HuH-7.5 (cell line): ENCODE measurements around the gene CCL2.

Experiments
- DNase-seq: peaks from one replicate; pipeline ENCODE4 v3.0.0; 2011; ENCODE audit warnings: low spot score

Gene CCL2

DNA sequence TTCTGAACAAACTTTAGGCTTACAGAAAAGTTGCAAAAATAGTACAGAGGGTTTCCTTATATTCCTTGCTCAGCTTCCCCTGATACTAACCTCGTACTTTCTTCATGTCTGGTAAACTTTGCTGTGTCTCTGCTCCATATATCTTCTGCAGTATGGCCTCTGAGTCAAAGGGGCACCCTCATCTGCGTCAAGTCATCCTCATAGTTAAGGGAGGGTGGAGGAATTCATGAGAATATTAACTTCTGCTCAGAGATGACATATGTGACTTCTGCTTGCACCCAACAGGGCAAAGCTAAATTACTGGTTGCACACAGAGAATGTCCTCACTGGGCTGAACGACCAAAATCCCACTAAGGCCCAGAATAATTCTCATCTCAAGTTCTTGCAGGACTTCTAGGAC, 10.6 kb downstream of the CCL2 start:
- DNase-seq: no peak

DNA sequence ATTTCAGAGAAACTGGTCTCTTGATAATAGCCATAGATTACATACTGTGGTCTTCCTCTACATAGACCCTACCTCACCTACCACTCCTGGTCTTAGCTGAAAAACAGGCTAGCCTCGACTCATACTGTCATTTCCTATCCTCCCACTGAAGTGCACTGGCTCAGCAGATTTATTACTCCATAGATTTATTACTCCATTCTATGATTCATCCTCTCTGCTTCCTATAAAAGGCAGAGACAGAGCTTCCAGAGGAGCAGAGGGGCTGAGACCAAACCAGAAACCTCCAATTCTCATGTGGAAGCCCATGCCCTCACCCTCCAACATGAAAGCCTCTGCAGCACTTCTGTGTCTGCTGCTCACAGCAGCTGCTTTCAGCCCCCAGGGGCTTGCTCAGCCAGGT, 14.9 kb downstream of the CCL2 start, which contains the start of gene CCL7:
TSS of gene CCL7 (plus strand) at position 253 of the 400 bp plus-strand sequence. CDS start at position 323, 70 bp downstream.
- no peak for DNase-seq

GRCh38 chr17:34275881-34276280, 20.8 kb downstream of the CCL2 start:
- no peak for DNase-seq

GRCh38 chr17:34276826-34277225, 21.7 kb downstream of the CCL2 start:
- DNase-seq: no peak

- DNase-seq: no peak
These were observed 28.5 kb downstream of the CCL2 start for GRCh38 chr17:34283571-34283970.

DNA sequence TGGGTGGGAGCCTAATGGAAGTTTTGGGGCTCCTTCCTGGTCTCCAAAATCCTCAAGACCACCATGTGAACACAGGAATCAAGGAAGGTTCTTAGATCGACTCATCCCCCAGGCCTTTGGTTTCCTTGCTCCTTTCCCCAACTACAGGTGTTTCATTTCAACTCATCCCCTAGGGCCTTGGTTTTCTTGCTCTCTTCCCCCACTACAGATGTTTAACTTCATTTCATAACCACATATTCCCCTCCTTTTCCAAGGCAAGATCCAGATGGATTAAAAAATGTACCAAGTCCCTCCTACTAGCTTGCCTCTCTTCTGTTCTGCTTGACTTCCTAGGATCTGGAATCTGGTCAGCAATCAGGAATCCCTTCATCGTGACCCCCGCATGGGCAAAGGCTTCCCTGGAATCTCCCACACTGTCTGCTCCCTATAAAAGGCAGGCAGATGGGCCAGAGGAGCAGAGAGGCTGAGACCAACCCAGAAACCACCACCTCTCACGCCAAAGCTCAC, 30.3 kb downstream of the CCL2 start, which contains the start of gene CCL11:
TSS of gene CCL11 (plus strand) at position 457 of the 507 bp plus-strand sequence. CDS start 67 bp downstream, outside the sequence.
- DNase-seq: no peak

DNA sequence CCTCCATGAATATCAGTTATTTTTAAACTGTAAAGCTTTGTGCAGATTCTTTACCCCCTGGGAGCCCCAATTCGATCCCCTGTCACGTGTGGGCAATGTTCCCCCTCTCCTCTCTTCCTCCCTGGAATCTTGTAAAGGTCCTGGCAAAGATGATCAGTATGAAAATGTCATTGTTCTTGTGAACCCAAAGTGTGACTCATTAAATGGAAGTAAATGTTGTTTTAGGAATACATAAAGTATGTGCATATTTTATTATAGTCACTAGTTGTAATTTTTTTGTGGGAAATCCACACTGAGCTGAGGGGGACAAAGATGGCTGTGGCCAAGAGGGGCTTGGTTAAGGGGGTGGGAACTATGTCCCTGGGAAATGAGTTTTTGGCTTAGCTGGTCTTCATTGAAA, 32.8 kb downstream of the CCL2 start:
- no peak for DNase-seq

DNA sequence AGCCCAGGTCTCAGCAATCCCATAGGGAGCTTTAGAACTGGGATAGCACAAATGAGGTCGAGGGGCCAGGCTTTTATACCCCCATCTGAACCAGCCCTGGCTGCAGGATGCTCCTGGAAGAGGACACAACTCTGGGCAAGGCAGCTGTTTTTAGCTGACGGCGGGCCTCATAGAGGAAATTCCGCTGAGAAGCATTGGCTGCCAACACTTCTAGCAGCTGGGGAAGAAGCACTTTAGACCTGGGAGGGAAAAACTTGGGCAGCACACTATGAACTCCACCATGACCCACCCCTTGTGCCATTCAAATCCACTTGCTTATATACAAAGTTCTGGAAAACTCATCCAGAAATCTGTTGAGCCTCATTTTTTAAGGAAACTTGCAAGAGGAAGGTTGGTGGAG, 35.5 kb downstream of the CCL2 start:
- DNase-seq: no peak

GRCh38 chr17:34291721-34292348, 36.8 kb downstream of the CCL2 start:
- DNase-seq: no peak

- DNase-seq: no peak
These were observed 43.9 kb downstream of the CCL2 start for GRCh38 chr17:34299027-34299426.

DNA sequence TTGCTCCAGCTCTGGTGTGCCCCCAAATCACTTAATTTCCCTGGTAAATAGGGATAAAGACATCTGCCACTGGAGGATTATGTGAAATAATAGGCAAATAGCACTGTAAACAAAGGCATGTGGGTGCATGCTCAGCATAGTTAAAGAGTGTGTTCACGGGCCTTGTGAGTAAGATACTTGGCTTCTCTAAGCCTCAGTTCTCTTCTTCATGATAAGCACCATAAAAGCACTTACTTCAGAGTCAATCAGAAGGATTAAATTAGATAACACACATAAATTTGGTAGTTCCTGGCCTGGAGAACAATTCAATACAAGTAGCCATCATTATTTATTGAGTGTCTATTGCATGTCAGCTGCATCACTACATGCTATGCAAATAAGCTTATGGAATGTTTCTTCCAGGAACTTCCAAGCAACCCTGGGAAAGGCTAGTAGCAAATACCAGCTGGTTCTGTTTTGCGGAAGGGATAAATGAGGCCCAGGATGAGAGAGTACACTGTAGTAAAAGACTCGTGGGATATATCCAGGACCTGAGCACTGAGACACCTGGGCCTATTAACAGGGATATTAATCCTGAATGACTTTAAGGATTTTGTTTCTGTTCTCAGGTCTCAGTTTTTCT, 45.0 kb downstream of the CCL2 start:
- no peak for DNase-seq

- DNase-seq: no peak
These were observed 45.7 kb downstream of the CCL2 start for GRCh38 chr17:34300652-34301370.

GRCh38 chr17:34301986-34302385, 46.9 kb downstream of the CCL2 start:
- no peak for DNase-seq

DNA sequence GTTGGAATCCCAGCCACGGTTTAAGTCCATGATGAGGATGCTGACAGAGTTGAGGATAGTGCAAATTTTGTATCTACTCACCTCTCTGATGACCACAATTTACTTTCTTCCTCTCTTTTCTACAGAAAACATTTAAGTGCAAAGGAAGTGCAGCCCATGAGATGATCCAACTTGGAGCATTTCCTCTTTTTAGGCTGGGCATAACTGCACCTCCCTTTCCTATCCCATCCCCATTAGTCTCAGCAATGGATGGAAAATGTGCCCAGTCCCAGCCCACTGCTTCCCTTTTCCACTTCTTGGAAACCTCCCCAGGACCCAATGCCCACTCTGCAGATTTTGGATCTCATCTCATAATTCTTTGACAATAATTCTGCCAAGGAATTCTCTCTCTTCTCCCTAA, 47.6 kb downstream of the CCL2 start:
- no peak for DNase-seq

DNA sequence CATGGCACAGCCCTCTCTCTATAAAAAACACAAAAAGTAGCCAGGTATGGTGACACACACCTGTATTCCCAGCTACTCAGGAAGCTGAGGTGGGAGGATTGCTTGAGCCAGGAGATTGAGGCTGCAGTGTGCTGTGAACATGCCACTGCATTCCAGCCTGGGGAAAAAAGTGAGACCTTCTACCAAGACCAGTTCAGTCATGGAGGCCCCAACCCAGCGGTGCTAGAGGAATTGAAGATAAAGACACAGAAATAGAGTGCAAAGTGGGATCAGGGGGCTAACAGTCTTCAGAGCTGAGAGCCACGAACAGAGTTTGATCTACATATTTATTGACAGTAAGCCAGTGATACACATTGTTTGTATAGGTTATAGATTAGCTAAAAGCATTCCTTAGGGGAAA, 48.5 kb downstream of the CCL2 start:
- DNase-seq: no peak

GRCh38 chr17:34305061-34305460, 50.0 kb downstream of the CCL2 start:
- DNase-seq: no peak

DNA sequence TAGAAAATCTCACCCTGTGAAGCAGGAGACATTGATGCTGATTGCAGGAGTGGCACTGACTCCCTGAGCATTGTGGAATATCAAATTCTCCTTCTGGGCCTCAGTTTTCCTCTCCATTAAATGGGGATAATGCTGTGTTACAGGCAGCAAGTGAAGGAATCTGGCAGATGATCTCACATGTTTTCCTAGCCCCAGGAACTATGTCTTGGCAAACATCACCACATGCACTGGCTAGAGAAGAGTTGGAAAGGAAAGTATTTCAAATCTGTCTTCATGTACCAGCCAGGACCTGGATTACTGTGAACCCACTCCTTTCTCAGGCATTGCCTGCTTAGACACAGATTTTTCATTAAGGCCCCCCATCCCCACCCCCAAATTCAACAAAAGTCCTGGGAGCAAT, 50.5 kb downstream of the CCL2 start:
- DNase-seq: no peak

GRCh38 chr17:34306466-34306865, 51.4 kb downstream of the CCL2 start:
- DNase-seq: no peak
